ENCODE results near the gene MRPS2.

Gene MRPS2

GRCh38 chr9:135487281-135488012 is 13.0 kb upstream of the MRPS2 start:
- no peak for TF ChIP-seq CTCF (IDR thresholded peaks at IDR 0.05; ENCODE audit: low read length, missing control alignments)
- H3K4me3 ChIP-seq (replicated peaks; ENCODE audit: low read depth, low read length) = no peak overlapping the region
- DNase-seq (ENCODE audit: low read depth) = no peak

- DNase-seq (ENCODE audit: low read depth) = no peak
- no peak overlapping the region for H3K4me3 ChIP-seq (replicated peaks; ENCODE audit: low read depth, low read length)
- TF ChIP-seq CTCF (IDR thresholded peaks at IDR 0.05; ENCODE audit: low read length, missing control alignments) = no peak
Observed at GRCh38 chr9:135488013-135488330, 12.5 kb upstream of the MRPS2 start.

GRCh38 chr9:135488527-135488926 is 12.0 kb upstream of the MRPS2 start:
- no peak for TF ChIP-seq CTCF (IDR thresholded peaks at IDR 0.05; ENCODE audit: low read length, missing control alignments)
- H3K4me3 ChIP-seq (replicated peaks; ENCODE audit: low read depth, low read length) = no peak overlapping the region

GRCh38 chr9:135489188-135489906 is 11.1 kb upstream of the MRPS2 start:
- no peak for DNase-seq (ENCODE audit: low read depth)
- TF ChIP-seq CTCF (IDR thresholded peaks at IDR 0.05; ENCODE audit: low read length, missing control alignments) = no peak
- no peak overlapping the region for H3K4me3 ChIP-seq (replicated peaks; ENCODE audit: low read depth, low read length)

More at GRCh38 chr9:135488527-135488926, 12.0 kb upstream of the MRPS2 start:
- no peak for DNase-seq (ENCODE audit: low read depth)

GRCh38 chr9:135490166-135490870 is 10.2 kb upstream of the MRPS2 start:
- H3K4me3 ChIP-seq (replicated peaks; ENCODE audit: low read depth, low read length) = no peak overlapping the region
- no peak for DNase-seq (ENCODE audit: low read depth)
- TF ChIP-seq CTCF (IDR thresholded peaks at IDR 0.05; ENCODE audit: low read length, missing control alignments) = no peak

GRCh38 chr9:135490980-135491464 is 9.5 kb upstream of the MRPS2 start:
- no peak for DNase-seq (ENCODE audit: low read depth)
- TF ChIP-seq CTCF (IDR thresholded peaks at IDR 0.05; ENCODE audit: low read length, missing control alignments) = no peak
- H3K4me3 ChIP-seq (replicated peaks; ENCODE audit: low read depth, low read length) = no peak overlapping the region
